NCI-H748 (cell line): ENCODE measurements around the gene CDX1.

Experiments used
- DNase-seq: peaks from one replicate; lab custom pipeline; 2025; ENCODE audit not compliant: unreplicated experiment; lab: John Stamatoyannopoulos, UW

CDX1 gene

DNA sequence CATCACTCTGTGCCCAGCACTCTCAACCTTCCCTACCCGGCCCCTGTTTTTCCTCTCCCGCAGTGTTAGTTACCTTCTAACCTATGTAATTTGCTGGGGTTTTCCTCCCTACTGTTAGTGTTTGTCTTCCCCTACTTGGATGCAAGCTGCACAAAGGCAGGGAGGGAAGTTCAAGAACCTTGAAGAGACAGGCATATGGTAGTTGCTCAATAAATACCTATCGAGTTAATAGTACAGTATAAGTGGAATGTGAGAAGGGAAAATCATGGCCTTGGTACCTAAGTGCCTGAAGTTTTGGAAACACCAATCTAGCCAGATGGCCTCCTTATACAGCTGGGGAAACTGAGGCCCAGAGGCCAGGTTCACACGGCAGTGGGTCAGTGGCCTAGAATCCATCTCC, 35.1 kb upstream of the CDX1 start:
- no peak for DNase-seq

DNA sequence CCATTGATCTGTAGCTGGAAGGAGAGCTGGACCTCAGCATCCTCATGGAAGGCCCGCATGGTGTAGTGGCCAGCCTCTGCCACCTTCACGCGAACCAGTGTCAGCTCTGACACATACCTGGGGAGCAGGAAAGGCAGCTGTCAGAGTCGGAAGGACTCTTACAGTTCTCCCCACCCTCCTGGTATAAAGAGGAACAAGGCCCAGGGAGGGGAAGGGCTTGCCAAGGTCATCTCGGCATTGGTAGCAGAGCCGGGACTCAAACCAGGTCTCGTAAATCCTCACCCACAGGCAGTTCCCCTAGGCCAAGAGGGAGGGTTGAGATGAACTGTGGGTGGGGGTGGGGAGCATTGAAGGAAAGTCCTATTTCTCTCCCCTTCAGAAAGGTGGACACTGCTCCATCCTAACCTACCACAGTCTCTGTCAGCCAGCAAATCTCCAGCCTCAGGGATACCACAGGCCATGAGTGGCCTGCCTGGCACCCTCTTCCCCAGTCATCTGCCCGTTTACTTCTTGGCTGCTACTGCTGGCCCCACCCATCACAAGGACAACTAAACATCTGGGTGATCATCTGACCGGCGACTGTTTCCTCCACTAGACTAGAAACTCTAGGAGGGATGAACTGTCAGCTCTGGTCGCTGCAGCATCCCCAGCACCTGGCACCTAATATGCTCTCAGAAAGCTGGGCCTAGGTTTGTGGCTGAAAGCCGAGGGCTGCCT, 34.4 kb upstream of the CDX1 start:
- DNase-seq = no peak

DNA sequence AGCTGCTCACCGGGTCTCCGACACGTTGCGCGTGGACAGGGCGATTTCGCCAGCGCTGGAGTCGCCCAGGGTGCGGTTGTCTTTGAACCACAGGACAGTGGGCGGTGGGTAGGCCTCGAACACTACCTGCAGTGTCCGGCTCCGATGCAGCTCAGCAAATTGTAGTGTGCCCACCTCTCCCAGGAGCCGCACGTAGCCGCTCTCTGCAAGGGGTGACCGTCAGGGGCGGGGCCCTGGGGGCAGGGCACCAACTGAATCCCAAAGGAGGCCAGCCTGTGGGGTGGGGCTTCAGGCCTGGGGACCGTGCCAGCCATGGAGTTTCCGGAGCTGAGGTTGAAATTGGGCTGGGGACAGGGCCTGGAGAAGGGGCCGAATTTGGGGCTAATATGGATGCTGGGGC, 33.8 kb upstream of the CDX1 start:
- no peak for DNase-seq

DNA sequence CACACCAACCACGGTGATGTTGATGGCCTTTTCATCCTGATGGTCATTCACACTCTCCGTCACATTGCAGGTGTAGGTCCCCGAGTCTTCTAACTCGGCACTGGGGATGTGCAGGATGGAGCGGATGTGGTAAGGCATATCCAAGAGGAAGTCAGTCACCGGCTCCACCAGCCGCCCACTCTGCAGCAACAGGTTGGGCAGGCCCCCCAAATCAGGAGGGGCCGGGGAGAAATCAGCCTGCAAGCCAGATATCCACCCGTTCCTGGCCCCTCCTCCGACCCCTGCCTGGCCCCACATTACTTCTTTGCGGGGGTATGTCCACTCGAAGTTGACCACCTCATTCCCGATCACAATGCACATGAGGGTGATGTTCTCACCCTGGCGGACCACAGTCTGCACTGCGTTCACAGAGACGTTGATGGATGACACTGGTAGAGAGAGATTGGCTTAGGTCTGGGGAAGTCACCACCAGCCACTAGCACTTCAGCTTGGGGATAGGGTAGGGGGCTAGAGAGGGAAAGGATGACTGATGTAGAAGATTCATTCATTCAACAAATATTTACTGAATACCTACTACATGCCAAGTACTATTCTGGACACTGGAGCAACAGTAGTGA, 32.9 kb upstream of the CDX1 start:
- no peak for DNase-seq

DNA sequence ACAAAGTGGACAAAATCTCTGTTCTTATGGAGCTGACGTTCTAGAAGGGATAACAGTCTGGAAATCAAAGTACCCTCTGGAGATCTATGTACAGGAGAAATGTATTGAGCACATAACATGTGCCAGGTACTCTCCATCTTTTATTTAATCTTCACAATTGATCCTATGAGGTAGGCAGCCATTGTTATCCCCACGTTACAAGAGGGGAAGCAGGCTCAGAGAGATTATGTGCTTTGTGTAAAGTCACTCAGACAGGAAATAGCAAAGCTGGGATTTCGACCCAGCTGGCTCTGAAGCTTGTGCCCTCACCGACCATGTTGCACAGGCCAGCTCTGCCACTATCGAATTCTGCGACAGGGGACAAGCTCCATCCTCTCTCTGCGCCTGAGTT, 32.4 kb upstream of the CDX1 start:
- DNase-seq = no peak

DNA sequence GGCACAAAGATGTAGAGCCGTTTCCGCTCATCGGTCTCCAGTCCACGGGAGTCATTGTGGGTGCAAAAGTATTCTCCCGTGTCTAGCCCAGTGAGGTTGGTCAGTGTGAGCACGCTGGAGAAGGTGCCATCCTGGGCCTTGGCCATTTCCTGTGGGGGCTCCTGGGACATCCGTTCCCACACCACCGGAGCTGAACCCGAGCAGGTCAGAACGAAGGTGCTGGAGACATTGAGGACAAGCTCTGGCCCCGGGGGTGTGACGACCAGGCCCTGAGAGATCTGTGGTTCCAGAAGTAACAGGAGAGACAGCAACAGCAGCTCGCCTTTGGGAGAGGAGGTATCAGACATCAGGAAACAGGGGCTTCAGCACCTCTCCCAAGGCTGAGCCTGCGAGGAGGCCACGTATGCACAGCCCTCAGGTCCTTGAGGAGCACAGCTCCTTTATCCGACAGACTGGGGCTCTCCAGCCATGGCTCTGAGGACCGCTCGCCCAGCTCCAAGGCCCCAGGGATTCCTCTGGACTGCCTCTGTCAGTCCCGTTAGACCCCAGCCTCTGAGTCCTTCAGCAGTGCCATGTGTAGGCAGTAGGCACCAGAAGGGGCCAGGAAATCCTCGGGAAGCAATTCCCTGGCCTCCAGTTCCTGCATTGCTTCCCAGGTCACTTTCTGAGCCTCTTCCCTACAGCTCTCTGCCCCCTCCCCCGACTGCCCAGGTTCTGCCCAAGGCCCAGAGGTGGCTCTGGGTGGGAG, 30.8 kb upstream of the CDX1 start:
- no peak for DNase-seq

DNA sequence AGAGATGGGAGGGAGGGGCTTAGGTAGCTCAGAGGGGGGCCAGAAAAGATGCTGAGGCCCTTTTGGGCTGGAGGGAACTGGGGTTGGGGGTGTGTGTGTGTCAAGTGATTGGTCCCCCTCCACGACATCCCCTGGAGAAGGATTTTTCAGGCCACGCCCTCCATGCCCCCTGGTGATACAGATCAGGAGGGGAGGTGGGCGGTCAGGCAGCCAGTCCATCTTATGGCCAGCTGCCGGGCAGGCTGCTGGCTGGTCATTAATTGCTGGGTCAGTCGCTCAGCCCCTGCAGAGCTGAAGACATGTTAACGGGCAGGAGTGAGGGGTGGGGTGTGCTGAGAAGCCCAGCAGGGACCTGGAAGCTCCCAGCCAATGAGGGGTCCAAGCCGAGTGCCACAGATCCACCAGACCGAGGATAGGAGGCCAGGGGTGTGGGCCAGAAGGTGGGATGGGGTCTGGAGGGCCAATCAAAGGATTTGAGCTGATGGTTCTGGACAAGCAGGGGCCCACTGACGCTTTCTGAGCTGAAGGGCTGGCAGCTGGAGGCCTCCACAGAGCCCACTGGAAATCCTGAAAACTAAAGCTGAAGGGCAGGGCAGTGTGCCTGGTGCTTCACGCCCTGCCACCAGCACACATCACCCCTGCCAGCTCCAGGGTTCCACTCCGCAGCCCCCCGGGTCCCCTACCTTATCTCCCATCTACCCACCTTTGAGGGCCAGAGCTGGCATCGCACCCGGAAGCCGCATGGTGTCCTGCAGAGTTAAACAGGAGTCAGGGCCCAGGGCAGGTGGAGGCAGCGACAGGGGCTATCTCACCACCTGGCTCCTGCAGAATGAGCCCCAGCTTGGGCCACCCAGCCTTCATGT, 30.0 kb upstream of the CDX1 start:
- DNase-seq = no peak

DNA sequence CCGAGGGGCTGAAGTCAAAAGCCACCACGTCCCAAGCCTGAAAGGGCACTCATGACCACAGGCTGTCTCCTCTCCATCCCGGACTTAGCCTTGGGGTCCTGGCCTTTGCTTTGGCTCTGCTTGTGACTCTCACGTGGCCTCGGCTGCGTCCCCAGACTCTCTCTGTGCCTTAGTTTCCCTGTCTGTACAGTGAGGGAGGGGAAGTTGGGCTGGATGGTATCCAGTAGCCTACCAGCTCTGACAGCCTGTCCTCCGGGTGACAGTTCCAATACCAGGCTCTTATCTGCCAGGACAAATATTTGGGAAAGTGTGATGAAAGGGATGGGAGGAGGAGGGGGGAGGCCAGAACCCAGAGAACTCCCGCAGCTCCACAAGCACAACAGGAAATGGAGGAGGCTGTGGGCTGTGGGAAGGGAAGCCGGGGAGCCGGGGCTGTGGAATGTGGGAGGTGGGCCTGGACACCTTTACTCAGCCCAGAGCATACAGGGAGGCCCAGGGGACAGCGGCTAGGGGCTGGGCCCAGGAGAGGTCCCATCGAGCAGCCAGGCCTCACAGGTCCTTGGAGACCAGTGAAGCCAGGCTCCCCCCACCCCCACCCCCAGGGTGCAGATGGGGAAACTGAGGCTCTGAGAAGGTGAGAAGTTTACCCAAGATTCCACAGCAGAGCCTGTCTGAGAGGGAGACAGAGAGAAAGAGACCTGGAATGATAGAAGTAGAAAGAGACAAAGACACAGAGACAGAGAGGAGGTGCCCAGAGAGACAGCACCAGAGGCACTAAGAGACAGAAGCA, 29.2 kb upstream of the CDX1 start:
- DNase-seq = no peak

DNA sequence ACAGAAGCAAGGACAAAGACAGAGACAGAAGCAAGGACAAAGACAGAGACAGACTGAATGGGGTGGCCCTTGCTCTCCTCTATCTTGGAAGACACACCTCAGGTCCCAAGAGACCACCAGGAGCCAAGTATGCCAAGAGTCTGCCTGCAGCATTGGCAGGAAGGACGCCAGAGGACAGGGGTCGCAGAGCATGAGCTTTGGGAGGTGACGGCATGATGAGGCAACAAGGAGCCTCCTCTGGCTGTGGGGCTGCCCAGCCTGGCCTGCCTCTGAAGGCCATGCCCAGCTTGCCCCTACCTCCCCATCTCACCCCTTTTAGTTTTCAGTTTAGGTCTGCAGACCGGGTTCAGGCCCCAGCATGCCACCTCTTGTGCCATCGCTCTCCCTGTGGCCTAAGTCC, 28.6 kb upstream of the CDX1 start:
- no peak for DNase-seq

DNA sequence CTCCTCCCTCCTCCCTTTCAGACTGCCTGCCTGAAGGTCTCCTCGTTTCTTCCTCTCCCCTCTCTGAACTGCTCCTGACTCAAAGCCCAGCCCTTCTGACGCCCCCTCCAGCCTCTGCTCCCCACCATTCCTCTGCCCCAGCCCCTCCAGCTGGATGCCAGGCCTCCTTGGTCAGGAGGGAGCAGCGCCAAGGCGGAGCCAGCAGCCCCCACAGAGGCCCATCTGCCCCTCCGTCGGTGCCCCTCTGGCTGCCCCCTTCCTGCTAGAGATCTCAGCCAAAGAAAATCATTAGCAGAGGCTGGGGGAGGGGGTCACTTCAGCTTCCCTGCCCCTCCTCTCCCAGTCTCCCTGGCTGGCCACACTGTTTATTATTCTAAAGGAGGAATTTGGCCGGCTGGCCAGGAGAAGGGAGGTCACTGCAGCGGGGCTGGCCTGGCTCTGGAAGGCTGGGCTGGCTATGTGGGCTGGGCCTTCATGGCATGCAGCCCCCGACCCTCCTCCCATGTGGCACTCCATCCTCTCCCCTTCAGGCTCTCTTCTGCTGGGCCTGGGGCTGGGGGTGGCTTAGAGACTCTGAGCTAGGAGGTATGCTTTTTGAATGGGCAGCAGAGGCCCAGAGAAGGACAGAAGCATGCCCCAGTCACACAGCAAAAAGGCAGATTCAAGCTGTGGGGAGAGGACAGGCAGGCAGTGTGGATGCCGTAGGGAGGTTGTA, 27.9 kb upstream of the CDX1 start:
- DNase-seq = no peak

DNA sequence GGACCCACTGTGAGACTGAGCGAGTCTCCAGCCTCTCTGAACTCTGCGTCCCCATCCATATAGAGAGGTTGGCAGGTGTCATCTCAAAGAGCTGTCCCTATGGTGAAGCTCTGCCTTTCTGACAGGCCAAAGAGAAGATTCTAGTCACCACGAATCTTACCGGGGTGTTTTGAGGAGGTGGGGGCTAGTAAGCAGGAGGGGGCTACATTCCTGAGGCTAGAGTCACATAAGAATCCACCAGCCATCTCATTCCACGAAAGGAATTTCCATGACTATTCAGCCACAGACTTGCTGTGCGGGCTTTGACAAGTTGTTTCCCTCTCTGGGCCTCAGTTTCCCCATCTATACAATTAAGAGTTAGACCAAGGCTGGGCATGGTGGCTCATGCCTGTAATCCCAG, 27.2 kb upstream of the CDX1 start:
- no peak for DNase-seq

DNA sequence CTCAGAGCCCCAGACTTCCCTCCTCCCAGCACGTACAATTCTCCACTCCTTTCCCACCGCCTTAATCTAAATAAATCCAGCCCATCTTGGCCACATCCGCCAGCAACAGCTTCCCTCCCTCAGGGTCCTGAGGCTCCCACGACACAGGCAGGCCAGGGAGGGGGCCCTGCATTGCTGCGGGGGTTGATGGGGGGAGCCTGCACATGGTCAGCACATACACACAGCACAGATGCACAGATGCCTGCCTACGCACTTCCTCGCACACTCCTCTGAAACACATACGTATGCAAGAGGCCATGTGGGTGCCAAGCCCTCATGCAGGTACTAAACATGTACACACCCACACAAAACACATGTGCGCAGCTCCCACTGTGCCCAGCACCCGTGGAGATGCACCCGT, 25.7 kb upstream of the CDX1 start:
- DNase-seq = no peak

DNA sequence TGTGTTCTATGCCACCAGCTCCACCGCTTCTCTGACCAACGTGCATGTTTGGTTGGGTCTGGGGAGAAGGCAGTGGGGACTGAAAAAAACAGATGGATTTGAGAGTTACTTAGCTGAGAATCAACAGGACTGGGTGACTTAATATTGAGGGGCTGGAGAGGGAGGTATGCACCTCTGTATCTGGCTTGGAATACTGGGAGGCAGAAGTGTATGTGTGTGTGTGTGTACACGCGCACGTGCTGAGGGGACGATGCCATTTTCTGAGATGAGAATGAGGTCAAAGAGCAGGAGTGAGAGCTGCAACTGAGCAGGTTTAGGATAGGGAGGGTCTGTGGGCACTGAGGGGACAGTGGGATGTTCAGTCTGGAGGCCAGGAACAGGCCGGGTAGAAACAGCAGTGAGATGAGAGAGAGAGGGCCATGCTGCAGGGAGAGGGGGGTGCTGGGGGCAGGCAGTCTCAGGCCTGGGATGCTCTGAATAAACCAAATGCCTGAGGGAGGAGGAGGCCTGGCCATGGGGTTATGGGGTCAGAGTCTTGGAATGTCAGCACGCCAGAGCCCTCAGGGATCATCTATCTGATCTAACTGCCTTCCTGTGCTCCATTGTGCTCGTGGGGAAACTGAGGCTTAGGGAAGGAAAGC, 24.9 kb upstream of the CDX1 start:
- no peak for DNase-seq

DNA sequence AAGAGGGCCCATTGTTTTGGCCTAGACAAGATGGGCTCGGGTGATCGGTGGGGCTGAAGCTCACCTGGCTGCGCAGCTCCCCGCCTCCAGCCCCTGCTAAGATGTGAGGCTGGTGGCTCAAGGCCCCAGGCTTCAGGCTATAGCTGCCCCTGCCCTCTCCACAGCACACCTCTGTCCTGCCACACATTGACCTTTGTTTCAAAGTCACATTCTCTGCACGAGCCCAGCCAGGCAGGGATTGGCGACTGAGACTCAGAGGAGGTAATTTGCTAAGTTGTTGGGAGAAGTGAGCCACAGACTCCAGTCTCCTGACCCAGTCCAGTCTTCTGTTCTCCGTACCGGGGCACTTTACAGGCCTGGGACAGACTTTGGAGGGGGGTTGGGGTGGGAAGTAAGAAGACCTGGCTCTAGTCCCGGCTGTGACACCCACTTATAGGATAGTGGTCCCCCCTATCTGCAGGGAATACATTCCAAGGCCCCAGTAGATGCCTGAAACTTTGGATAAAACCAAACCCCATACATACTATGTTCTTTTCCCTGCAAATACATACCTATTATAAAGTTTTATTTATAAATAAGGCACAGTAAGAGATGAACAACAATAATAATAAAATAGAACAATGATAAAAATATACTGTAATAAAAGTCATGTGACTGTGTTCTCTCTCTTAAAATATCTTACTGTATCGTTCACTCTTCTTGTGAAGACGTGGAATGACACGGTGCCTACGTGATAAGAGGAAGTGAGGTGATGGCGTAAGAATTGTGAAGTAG, 24.2 kb upstream of the CDX1 start:
- no peak for DNase-seq

DNA sequence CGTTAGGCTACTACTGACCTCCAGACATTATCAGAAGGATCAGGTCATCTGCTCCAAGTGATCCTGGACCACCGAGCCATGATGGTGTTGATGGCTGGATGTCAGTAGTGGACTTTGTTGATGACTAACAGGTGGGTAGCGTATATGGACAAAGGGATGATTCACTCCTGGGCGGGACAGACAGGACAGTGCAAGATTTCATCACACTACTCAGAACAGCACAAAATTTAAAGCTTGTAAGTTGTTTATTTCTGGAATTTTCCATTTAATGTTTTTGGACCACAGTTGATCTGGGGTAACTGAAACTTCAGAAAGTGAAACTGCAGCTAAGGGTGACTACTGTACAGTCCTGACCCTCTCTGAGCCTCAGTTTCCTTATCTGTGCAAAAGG, 23.6 kb upstream of the CDX1 start:
- DNase-seq = no peak

DNA sequence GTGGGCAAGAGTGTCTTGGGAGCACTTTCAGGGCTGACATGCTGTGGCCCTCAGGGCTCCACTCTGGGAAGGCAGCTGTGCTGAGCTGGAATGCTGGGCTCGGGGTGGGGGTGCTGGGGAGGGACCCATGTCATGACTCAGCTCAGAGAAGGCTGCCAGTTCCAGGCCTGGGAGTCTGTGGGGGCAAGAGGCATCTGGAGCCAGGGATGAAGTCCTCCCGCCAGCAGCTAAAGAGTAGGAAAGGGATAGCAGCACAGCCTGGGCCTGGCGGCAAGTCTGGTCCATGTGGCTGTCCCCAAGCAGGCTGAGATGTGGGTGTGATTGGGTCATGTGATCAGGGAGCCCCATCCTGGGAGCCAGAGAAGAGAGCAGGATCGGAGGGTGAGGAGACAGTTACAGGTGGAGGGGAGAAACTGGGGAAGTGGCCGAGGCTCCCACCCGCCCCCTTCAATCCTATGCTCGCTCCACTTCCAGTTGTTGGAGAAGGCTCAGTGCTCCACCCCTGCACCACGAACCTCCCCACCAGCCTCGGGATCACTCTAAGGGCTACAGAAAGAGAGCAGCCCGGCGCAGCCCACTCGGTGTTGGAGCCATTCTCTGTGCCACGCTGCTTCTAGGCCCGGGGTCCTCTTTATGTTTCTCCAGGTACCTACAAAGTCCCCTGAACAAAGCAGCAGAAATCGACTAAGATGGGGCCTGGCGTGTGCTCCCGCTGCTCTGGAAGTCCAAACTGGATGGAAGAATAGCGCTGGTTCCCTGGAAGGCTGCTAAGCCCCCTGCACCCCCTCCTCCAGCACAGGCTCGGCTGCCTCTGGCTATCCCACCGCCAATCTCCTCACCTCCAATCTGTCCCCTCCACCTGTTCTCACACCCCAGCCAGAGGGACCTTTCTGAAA, 23.0 kb upstream of the CDX1 start:
- DNase-seq = no peak

DNA sequence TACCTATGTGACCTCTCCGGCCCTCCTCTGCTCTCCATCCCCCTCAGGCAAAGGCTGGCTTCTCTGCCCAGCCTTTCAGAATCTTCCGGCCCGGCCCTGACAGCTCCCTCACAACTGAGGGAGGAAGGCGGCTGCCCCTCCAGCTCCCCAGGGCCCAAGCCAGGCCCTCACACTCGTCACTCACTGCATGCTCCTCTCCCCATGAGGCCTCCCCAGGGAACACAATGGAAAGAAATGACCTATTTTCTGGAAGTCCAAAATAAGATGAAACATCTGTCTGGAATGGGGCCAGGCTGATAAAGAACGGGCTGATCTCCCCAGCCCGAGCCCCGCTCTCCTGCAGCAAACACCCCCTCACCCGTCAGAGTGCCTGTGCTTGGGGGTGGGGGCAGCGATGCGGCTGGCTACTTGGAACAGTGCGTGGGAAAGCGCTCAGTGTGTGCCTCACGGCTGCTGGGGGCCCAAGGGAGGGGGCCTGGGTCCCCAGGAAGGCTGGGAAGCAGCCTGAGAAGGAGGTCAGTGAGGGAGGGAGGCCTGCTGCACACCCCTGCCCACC, 22.3 kb upstream of the CDX1 start:
- no peak for DNase-seq

DNA sequence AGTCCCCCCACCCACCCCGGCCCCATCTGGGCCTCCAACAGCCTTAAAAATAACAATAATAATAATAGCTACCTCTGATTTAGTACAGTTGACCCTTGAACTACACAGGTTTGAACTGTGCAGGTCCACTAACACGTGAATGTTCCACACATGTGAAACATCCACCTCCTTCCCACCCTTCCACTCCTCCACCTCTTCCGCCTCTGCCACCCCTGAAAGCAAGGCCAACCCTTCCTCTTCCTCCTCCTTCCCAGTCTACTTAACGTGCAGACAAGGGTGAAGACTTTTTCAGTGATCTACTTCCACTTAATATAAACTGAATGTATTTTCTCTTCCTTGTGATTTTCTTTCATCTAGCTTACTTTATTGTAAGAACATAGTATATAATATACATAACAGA, 21.7 kb upstream of the CDX1 start:
- no peak for DNase-seq
